ENCODE data around the gene ADM5. TPM values are rescaled to one million over a fixed set of nuclear protein-coding genes. Genes with fewer than 3 reads are reported as not detected.

Gene ADM5
- total RNA-seq, 1 experiment from 2014 or later: 13.5 TPM

DNA sequence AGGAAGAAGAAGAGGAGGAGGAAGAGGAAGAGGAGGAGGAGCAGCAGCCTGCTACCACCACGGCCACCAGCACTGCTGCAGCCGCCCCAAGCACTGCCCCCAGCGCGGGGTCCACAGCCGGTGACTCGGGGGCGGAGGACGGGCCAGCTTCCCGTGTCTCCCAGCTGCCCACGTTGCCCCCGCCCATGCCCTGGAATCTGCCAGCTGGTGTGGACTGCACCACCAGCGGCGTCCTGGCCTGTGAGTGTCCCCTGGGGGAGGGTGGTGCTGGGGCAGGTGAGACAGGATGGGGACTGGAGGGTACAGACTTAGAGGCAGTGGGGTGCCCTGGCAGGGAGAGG, 36.0 kb upstream of the ADM5 start:
- Histone ChIP-seq H3K4ac (ENCODE audit: low read depth, low read length) (no peak overlapping the region), H2BK20ac (ENCODE audit: low read depth, low read length, poor library complexity, severe bottlenecking) (no peak overlapping the region), H4K20me1 (ENCODE audit: control insufficient read depth, insufficient read depth, insufficient read length) (no peaks in the 10 kb centered on the region), H3K56ac (ENCODE audit: insufficient read length, low read depth, low read length) (no peak overlapping the region), H3K23me2 (ENCODE audit: insufficient read length, low read depth, low read length, poor library complexity, severe bottlenecking) (no peaks in the 10 kb centered on the region), H3K79me2 (ENCODE audit: insufficient read depth, low read length) (no peaks in the 10 kb centered on the region), H3K18ac (ENCODE audit: insufficient read length, low read depth, low read length) (no peak overlapping the region), H3K79me1 (ENCODE audit: insufficient read depth, low read depth, low read length, poor library complexity, severe bottlenecking) (no peaks in the 10 kb centered on the region), H4K8ac (replicated peaks; ENCODE audit: insufficient read length, low read depth, low read length) (no peak overlapping the region), H2BK120ac (ENCODE audit: low read depth, low read length, poor library complexity, severe bottlenecking) (no peak overlapping the region), H3K23ac (ENCODE audit: insufficient read length, low read depth, low read length) (no peak overlapping the region), H2BK12ac (ENCODE audit: insufficient read length, low read depth, low read length) (no peak overlapping the region), H2BK15ac (ENCODE audit: low read depth, low read length) (no peak overlapping the region), H3K9me3 (ENCODE audit: control insufficient read depth, low read depth, low read length) (no peaks in the 10 kb centered on the region), H3K4me1 (ENCODE audit: insufficient read depth, low read length) (no peaks in the 10 kb centered on the region), H3T11ph (ENCODE audit: low read length) (no peak overlapping the region), H3K9ac (ENCODE audit: extremely low read depth, insufficient read length, low read length) (no peak overlapping the region), H3K27ac (ENCODE audit: insufficient read length, low read depth, low read length) (no peak overlapping the region), H3K27me3 (ENCODE audit: insufficient read depth, low read length) (no peaks in the 10 kb centered on the region), H2AK5ac (ENCODE audit: insufficient read length, low read length) (no peak overlapping the region), H4K91ac (ENCODE audit: insufficient read length, low read depth, low read length) (no peak overlapping the region), H4K5ac (ENCODE audit: insufficient read length, low read depth, low read length) (no peak overlapping the region), H3K14ac (ENCODE audit: insufficient read depth, low read length) (no peak overlapping the region), H3K4me2 (ENCODE audit: insufficient read depth, insufficient read length, low read length) (no peak overlapping the region), H2BK5ac (ENCODE audit: insufficient read length, low read length) (no peak overlapping the region), H2AFZ (ENCODE audit: low read length) (no peak overlapping the region)
- H3K36me3 Mint-ChIP-seq (ENCODE audit: insufficient read depth in 1 of 3, low read depth in 3 of 3): peaks cover 27 to 78% (median 70%) of the 10 kb centered on the region in 3 experiments
- no CpG with 5 or more reads among the region's 13 CpGs for WGBS (ENCODE audit: extremely low coverage, insufficient read length, low lambda C conversion rate)
- DNase-seq: no peak
- peaks cover 19 to 21% of the 10 kb centered on the region in 2 experiments for H3K4me1 Mint-ChIP-seq
- no peaks in the 10 kb centered on the region for H3K27me3 Mint-ChIP-seq (ENCODE audit: low read depth)
- TF ChIP-seq, protein P1, sequence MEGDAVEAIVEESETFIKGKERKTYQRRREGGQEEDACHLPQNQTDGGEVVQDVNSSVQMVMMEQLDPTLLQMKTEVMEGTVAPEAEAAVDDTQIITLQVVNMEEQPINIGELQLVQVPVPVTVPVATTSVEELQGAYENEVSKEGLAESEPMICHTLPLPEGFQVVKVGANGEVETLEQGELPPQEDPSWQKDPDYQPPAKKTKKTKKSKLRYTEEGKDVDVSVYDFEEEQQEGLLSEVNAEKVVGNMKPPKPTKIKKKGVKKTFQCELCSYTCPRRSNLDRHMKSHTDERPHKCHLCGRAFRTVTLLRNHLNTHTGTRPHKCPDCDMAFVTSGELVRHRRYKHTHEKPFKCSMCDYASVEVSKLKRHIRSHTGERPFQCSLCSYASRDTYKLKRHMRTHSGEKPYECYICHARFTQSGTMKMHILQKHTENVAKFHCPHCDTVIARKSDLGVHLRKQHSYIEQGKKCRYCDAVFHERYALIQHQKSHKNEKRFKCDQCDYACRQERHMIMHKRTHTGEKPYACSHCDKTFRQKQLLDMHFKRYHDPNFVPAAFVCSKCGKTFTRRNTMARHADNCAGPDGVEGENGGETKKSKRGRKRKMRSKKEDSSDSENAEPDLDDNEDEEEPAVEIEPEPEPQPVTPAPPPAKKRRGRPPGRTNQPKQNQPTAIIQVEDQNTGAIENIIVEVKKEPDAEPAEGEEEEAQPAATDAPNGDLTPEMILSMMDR (conservative IDR thresholded peaks at IDR 0.05): no peak
- 0 out of 7 replicates have a peak overlapping the region, but pooled peaks of 1 of the 3 experiments have one; percentile 28 for H3K27ac Mint-ChIP-seq
- no peaks in the 10 kb centered on the region; a peak in 1 of 5 replicates for H3K9me3 Mint-ChIP-seq
- no peak overlapping the region for H3K4me3 Mint-ChIP-seq

All from H9 (cell line).